Posterior cingulate gyrus (tissue), 11 donors: ENCODE measurements around the gene PLEKHM2.
A peak's percentile ranks its signal among the peaks of the same experiment; 100 is the strongest.

ENCODE experiments used
- DNase-seq, 10 donors: peaks; one replicate each; pipeline versions ENCODE4 v3.0.0 to v3.0.0-alpha.2; 2020 to 2021; ENCODE audit warnings: mixed read lengths in 3 of 10
- intact Hi-C: fragments of 100-400 bp; cut with DNase I; formaldehyde crosslinking; loops from one replicate; pipeline ENCODE4 v1.15.1; 2023

PLEKHM2 gene

DNA sequence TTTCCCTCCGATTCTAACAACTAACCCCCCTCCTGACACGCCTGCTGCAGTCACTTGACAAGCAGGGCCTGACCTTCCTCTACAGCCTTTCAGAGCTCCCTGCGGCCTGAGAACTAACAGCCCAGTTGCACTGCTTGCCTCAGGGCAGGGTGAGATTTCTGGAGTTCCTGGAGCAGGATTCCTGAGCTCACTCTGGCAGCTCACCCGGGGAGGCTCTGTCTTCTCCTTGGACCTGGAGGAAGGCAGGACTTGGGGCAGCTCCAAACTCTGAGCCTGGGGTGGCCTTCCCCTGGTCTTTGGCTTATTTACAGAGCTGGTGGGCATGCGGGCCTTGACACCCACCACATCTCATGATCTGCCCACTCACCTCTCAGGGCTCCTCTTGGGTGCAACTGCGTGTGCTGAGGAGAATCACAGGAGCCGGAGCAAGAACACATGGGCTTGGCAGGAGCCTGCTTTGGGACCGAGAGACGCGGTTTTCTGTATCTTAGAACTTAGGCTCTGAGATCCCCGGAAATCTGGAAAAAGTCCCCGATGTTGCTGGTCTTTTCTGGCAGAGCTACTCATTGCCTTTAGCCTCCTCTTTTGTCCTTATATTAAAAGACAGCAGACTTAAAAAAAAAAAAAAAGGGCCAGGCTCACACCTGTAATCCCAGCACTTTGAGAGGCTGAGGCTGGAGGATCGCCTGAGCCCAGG is 38.9 kb downstream of the PLEKHM2 start:
- DNase-seq = no peak
- intact Hi-C loops = no loop called here

DNA sequence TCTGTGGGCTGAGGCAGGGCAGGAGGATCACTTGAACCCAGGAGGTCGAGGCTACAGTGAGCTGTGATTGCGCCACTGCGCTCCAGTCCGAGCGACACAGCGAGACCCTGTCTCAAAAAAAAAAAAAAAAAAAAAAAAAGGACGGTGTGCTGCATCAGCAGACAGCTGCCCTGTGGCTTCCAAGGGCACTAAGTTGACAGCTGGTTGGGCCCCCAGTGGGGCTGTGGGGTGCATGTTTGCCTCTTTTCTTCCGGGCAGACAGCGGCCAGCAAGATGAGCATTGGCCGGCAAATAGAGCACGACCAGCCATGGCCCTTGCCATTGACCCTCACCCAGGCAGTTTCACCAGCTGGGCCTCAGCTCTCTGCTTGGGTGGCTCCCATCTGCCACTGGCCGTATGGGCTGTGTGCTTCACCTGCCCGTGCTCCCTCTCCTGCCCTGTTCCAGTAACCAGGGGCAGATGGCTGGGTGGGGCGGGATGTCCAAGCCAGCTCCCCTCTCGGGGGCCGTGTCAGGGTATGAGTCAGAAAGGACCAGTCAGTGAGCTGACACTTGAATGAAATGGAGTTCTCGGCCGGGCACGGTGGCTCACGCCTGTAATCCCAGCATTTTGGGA is 39.6 kb downstream of the PLEKHM2 start:
- intact Hi-C loops = no loop called here
- no peak for DNase-seq

DNA sequence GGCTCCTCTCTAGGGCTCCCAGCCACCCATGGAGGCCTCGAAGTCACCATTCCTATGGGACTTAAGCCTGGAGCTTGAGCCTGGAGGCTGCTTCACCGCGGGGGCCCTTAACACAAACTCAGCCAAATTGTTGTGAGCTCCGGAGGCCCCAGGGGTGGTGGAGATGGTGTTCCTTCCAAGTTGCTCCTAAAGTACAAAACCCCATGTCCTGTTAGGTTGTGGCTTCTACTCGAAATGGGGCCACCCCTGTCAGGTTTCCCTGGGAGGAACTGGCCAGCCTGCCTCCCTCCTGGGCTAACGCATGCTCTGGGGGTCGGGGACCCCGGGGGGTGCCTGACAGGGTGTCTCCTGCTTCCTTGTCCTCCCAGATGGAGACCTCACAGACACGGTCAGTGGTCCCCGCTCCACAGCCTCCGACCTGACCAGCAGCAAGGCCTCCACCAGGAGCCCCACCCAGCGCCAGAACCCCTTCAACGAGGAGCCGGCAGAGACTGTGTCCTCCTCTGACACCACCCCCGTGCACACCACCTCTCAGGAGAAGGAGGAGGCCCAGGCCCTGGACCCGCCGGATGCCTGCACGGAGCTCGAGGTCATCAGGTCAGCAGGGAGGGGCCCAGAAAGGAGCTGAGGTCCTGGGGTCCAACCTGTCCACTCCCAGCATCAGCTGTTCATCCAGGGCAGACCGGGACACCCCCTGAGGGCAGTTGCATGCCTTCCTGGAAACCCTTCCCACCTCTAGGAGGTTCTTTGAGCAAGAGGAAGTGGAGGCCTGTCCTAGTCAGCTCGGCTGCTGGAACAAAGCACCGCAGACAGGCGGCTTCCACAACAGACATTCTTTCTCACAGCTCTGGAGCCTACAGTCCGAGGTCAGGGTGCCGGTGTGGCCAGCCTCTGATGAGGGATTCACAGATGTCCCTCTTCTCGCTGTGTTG is 41.1 kb downstream of the PLEKHM2 start:
- no peak for DNase-seq
- intact Hi-C loops = no loop called here

DNA sequence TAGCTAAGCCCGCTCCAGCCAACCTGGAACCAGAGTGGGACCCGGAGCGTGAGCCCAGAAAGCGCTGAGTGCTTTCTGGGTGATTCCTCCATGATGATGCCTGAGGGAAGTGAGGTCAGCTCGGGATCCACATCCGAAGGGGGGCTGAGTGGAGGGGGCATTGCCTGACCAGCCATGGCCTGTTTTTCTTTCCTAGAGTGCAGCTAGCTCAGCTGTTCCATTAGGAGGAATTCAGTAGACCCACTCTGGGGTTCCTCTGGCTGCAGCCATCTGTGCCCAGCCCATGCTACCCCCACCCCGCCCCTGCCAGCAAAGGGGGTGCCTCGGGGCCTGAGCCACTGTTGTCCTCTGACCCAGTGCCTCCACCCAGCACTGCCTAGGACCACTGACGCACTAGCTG is 42.4 kb downstream of the PLEKHM2 start:
- intact Hi-C loops = no loop called here
- peak in 1 of 10 donors; percentile 63 for DNase-seq

DNA sequence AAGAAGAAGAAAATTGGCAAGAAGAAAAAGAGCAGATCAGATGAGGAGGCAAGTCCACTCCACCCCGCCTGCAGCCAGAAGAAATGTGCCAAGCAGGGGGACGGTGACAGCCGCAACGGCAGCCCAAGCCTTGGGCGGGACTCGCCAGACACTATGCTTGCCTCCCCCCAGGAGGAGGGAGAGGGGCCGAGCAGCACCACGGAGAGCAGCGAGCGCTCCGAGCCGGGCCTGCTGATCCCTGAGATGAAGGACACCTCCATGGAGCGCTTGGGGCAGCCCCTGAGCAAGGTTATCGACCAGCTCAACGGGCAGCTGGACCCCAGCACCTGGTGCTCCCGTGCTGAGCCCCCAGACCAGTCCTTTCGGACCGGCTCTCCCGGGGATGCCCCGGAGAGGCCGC is 42.9 kb downstream of the PLEKHM2 start:
- peak in 1 of 10 donors; percentile 61 for DNase-seq
- intact Hi-C loops = no loop called here

DNA sequence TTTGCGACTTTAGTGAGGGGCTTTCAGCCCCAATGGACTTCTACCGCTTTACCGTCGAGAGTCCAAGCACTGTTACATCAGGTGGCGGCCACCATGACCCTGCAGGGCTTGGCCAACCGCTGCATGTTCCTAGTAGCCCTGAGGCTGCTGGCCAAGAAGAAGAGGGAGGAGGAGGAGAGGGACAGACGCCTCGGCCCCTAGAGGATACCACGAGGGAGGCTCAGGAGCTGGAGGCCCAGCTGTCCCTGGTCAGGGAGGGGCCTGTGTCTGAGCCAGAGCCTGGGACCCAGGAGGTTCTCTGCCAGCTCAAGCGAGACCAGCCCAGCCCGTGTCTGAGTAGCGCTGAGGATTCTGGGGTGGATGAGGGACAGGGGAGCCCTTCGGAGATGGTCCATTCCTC is 43.3 kb downstream of the PLEKHM2 start:
- DNase-seq = peak in 1 of 10 donors; percentile 70
- intact Hi-C loops = no loop called here

DNA sequence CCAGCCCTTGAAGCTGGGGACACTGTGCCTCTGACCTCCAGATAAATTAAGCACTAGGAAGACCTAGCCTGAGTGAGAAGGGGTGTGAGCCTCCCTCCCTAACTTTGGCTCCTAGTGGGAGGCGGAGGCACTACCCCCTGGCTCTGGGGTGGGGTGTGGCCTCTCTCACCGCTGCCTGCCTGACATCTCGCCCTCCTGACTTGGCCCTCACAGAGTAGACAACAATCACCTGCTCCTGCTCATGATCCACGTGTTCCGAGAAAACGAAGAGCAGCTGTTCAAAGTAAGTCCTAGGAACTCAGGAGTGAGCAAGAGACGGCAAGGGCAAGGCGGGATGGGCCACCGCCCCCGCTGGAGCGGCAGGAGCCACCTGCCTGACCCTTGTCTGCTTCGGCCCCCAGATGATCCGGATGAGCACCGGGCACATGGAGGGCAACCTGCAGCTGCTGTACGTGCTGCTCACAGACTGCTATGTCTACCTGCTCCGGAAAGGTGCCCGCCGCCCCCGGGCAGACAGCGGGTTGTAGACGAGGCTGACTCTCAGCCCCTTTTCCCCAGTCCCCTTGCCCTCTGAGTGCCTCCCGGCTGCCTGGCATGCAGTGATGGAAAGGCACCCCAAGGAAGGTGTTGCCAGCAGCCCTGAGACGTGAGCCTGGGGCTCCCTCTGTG is 43.9 kb downstream of the PLEKHM2 start:
- DNase-seq = no peak
- intact Hi-C loops = no loop called here

DNA sequence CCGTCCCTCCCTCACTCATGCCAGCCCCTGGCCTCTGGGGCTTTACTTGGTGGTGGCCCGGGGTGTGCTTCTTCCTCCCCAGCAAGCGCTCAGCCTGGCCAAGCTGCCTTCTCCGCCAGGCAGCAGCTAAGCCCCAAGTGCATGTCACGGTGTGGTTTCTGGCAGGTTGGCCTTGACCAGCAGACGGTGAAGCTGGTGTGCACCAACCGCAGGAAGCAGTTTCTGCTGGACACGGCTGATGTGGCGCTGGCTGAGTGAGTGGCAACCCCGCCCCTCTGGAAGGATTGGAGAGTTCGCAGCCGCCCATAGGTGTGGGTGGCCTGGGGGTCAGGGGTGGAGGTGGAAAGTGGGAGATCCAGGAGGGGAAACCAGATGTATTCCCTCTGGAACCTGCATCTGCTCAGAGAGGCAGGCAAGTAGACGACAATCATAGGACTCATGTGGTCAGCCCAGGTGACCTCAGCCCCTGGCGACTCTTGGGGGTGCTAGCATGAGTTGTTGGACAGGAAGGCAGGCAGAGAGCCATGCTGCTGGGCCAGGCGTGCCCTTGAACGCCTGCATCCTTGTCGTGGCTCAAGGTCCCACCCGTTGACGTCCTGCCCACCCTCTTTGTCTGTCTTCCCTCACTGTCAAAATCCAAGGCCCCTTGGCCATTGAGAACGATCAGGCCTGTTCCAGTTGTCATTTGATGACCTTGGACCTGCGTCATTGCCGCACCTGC is 45.0 kb downstream of the PLEKHM2 start:
- no peak for DNase-seq
- intact Hi-C loops = no loop called here

DNA sequence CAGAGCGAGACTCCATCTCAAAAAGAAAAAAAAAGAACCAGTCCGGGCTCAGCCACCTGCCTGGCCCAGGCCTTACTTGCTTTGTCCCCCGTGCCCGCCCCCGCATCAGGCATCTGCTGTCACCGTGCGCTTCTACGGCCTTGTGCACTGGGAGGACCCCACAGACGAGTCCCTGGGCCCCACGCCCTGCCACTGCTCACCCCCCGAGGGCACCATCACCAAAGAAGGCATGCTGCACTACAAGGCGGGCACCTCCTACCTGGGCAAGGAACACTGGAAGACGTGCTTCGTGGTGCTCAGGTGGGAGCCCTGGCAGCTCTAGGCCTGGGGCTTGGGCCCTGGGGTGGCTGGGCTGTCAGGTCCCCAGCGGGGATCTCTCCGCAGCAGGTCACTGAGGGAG is 46.3 kb downstream of the PLEKHM2 start:
- DNase-seq = no peak
- intact Hi-C loops = no loop called here

DNA sequence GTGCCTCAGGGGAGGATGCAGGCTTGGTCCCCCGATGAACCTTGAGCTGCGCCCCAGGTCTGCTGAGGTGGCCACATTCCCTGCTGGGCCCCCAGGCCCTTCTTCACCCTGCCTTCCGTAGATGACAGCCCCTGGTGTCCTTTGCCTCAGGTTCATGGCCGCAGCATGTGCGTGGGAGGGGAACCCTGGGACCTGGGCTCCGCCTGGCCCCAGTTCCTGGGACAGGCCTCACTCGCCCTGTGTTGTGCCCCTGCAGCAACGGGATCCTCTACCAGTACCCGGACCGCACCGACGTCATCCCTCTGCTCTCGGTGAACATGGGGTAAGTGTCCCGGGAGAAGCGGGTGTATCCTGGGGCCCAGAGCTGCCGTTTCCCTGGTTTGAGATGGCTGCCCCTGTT is 46.8 kb downstream of the PLEKHM2 start:
- intact Hi-C loops = no loop called here
- peak in 1 of 10 donors; percentile 72 for DNase-seq

DNA sequence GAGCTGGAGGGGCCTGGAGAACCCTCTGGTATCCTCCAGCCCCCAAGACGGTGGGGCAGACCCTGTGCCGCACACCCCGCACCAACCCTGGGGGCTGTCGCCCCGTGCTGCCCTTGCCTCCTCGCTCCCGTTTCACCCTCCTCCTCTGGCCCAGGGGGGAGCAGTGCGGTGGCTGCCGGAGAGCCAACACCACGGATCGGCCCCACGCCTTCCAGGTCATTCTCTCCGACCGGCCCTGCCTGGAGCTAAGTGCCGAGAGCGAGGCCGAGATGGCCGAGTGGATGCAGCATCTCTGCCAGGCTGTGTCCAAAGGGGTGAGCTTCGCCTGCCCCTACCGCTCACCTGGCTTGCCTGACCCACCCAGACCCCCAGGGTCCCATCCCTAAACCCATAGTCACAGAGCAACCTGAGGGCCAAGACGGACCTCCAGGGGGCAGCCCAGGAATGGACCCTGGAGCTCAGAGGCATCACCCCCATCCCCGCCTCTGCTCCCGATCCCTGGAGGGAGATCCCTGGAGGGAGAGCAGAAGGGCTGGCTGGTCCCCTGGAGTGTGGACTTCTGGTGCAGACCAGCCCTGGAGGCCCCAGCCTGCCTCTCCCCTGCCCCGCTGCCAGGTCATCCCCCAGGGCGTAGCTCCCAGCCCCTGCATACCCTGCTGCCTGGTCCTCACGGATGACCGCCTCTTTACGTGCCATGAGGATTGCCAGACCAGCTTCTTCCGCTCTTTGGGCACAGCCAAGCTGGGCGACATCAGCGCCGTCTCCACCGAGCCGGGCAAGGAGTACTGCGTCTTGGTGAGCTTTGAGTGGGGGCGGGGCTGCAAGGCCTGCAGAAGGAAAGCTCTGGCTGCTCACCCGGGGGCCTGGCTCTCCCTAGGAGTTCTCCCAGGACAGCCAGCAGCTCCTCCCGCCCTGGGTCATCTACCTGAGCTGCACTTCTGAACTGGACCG is 47.9 kb downstream of the PLEKHM2 start:
- intact Hi-C loops = no loop called here
- DNase-seq = peak in 1 of 10 donors; percentile 80

DNA sequence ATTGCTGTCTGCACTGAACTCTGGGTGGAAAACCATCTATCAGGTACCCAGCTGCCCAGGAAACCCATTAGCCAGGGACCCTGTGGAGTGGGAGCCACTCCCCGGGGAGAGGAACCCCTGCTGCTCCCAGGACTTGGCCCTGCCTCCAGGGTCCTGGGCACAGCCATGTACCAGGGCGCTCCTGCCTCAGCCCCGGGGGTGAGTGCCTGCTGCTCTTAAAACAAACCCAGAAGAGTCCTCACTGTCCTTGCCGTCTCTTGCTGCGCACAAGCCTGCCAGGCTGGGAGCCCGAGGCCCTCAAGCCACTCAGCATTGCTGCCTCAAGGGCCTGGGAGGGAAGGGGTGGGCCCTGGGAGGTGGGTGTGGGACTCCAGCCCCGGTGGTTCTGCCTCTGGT is 48.6 kb downstream of the PLEKHM2 start:
- intact Hi-C loops = no loop called here

DNA sequence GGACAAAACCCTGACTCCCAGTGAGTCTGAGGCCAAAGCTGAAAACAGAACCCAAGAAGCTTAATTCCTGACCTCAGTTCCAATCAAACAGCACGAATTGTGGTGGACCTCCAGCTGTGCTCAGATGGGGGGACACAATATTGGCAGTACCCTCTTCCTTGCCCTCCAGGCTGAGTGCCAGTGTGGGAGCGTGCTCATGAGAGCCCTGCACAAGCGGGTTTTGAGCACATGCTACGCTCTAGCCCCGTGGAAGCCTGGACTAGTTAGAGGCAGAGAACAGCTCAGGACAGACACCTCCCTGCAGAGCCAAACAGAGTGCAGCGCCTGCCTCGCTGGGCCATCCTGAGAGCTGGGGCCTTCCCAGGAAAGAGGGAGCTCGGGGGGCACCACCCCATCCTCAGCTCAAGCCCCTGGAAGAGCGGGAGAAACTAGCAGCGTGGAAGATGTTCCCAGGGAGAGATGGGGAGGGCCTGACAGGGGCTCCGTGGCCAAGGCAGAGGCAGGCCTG is 49.2 kb downstream of the PLEKHM2 start:
- peak in 1 of 10 donors; percentile 68 for DNase-seq
- intact Hi-C loops = no loop called here

More for the DNA sequence above, 48.6 kb downstream of the PLEKHM2 start:
- peak in 1 of 10 donors; percentile 38 for DNase-seq

DNA sequence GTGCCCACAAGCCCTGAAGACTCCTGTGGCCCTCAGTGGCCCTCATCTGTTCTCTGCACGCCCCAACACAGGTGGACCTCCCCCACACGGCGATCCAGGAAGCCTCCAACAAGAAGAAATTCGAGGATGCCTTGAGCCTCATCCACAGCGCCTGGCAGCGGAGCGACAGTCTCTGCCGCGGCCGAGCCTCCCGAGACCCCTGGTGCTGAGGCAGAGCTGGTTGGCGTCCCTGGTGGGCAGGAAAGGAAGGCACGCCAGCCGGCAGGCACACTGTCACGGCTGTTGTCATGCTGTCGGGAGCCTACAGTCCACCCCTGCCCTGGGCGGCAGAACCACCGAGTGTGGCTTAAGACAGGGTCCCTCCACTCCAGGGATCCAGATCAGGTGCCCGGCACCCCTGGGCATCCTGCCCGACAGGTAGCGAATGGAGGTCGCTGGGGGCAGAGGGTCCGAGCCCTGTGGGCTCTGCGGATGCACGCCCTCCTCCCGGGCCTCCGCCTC is 49.7 kb downstream of the PLEKHM2 start:
- intact Hi-C loops = no loop called here
- peak in 1 of 10 donors; percentile 83 for DNase-seq

DNA sequence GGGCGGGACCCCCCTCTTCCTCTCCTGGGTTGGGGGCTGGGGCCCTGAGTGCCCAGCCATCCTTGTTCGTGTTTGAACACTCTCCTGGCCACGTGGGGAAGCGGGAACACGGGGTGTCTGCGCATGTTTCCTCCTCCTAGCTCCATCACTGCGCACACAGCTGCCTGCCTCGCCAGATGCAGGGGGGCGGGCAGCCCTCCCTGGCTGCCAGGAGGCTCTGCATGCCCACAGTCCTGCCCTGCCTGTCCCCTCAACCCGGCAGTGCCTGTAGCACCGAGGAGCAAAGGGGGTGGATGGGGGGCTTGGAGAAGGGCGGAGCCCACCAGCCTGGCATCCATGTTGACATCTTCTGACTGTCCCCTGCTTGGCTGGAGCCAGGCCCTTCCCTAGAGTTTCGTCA is 50.2 kb downstream of the PLEKHM2 start:
- intact Hi-C loops = no loop called here
- peak in 1 of 10 donors; percentile 21 for DNase-seq

DNA sequence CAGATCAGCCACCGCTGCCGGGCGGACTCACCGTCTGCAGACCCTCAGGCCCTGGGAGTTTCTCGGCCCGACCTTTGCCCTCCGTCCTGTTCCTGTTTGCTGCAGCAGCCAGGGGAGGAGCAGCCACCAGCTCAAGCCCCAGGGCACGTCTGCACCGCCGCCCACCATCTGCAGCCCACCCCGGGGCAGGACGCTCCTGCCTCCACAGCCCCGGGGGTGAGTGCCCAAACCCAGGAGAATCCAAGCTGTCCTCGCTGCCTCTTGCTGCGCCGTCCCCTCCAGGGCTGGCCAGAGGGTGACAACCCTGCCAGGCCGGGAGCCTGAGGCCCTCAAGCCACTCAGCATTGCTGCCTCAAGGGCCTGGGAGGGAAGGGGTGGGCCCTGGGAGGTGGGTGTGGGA is 50.8 kb downstream of the PLEKHM2 start:
- DNase-seq = no peak
- intact Hi-C loops = no loop called here

DNA sequence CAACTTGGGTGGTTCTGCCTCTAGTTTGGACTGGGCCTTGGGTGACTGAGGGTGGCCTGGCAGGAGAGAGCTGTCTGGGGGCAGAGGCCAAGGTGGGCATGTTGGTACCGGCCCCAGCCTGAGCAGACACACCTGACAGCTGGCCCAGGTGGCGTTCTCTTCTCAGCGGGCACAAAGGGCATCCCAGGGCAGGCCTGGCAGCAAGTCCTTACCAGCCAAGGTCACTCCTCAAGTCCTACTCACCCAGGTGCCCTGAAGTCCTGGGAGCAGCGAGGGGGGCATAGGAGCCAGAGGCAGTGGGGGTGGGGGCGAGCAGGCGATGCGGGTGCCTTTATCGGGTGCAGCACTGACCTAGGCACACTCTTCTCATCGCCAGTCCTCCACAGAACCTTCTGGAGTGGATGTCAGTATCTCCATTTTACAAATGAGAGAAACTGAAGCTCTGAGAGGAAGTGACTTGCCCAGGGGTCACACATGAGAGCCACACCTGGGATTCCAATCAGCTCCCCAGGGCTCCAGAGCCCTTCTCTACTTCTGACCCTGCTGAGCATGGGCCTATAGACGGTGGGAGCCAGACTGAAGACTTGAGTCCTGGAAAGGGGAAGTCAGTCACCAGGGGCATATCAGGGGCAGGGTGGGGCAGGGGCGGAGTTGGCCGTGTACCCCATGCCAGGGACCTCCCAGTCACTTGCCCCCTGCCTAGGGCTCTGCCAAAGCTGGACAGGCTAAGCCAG is 51.4 kb downstream of the PLEKHM2 start:
- no peak for DNase-seq
- intact Hi-C loops = no loop called here
